HL-60 (cell line): ENCODE results near the gene SYVN1.

Experiments used
- DNase-seq, 2 experiments: peaks; one replicate each; pipeline ENCODE4 v3.0.0-alpha.2; 2010 to 2020; ENCODE audit warnings: low read depth in 1 of 2, low spot score in 1 of 2
- H3K27ac ChIP-seq: fragments of 250-450 bp; sonication (Bioruptor Pico); replicated peaks from 2 replicates; pipeline ENCODE4 v1.5.1; 2020; ENCODE audit warnings: mild to moderate bottlenecking, moderate library complexity
- H3K27me3 ChIP-seq: fragments of 250-450 bp; sonication (Bioruptor Pico); 2 replicates; pipeline ENCODE4 v1.5.1; 2021; ENCODE audit warnings: mild to moderate bottlenecking, moderate library complexity; ENCODE audit not compliant: insufficient read depth, poor library complexity, severe bottlenecking
- H3K4me3 ChIP-seq: replicated peaks from 2 replicates; pipeline ENCODE4 v1.5.1; 2011; ENCODE audit warnings: mild to moderate bottlenecking, control low read depth, low read length; ENCODE audit not compliant: insufficient read depth
- CTCF ChIP-seq: IDR thresholded peaks from one replicate; pipeline ENCODE4 v1.5.1; 2011; ENCODE audit warnings: low read length, control low read depth, inconsistent platforms; ENCODE audit not compliant: insufficient read depth
- GABPA ChIP-seq: IDR thresholded peaks from 2 replicates; pipeline ENCODE4 v1.6.1; 2012; ENCODE audit warnings: low read depth
- POLR2AphosphoS5 ChIP-seq: IDR thresholded peaks from 2 replicates; pipeline ENCODE4 v1.6.1; 2012; ENCODE audit warnings: low read depth
- REST ChIP-seq: IDR thresholded peaks from 2 replicates; pipeline ENCODE4 v1.6.1; 2012; ENCODE audit warnings: low read depth; ENCODE audit not compliant: insufficient replicate concordance
- SPI1 ChIP-seq: IDR thresholded peaks from 2 replicates; pipeline ENCODE4 v1.6.1; 2012; ENCODE audit warnings: low read depth, mild to moderate bottlenecking, borderline replicate concordance

SYVN1 gene

GRCh38 chr11:65107078-65107477, 27.2 kb downstream of the SYVN1 start:
- TF ChIP-seq CTCF: no peak
- no peak for TF ChIP-seq GABPA
- no peak for TF ChIP-seq POLR2AphosphoS5
- TF ChIP-seq SPI1: no peak
- TF ChIP-seq REST: no peak
- H3K4me3 ChIP-seq: no peak overlapping the region
- H3K27me3 ChIP-seq: no peaks in the 10 kb centered on the region
- DNase-seq: no peak
- no peak overlapping the region for H3K27ac ChIP-seq

- no peak for DNase-seq
- Histone ChIP-seq H3K27me3 (no peaks in the 10 kb centered on the region), H3K27ac (no peak overlapping the region), H3K4me3 (no peak overlapping the region)
- TF ChIP-seq GABPA: no peak
- no peak for TF ChIP-seq POLR2AphosphoS5
- no peak for TF ChIP-seq REST
- no peak for TF ChIP-seq SPI1
- no peak for TF ChIP-seq CTCF
These were observed 29.7 kb downstream of the SYVN1 start for GRCh38 chr11:65104628-65105027.

- DNase-seq: no peak
- Histone ChIP-seq H3K27me3 (no peaks in the 10 kb centered on the region), H3K27ac (no peak overlapping the region), H3K4me3 (no peak overlapping the region)
- TF ChIP-seq REST: no peak
- TF ChIP-seq SPI1: no peak
- no peak for TF ChIP-seq POLR2AphosphoS5
These were observed 30.8 kb downstream of the SYVN1 start for GRCh38 chr11:65103476-65103875.
